ENCODE measurements around the gene PSMB10.
A peak's percentile ranks its signal among the peaks of the same experiment; 100 is the strongest.

Gene PSMB10

DNA sequence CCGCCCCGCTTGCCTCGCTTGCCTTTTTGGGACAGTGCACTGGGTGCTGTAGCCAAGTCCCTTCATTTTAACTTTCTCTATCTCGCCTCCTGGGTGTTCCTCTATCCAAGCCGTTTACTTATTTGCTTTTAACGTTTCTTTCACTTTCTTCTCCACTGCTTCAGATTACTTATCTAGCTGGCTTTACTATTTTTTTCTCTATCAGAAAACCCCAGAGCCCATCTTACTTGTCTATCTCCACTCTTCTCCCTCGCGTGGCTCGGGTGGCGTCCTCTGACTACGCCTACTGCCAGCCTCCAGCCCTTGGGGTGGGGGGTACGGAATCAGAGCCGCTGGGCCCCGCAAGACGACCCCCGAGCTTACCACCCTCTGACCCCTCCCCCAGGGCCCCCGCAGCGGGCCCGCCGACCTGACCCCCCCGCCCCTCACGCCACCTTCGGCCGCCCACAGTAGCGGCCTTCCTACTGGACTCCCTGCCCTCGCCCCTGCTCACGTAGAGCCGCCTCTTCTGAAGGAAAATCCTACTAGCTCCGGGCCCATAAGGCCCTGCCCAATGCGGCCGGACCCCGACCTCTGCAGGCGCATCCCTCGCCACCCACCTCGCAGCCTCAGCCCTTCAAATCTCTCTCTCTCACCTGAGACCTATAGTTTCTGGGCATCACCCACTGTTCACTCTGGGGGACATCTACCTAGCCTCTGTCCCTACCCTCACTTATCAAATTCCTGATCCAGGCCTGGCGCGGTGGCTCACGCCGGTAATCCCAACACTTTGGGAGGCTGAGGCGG lies 32.8 kb upstream of the PSMB10 start:
- Histone ChIP-seq H3K4me1 (ENCODE audit: control insufficient read depth in 1 of 2, insufficient read depth in 2 of 2, low read length in 2 of 2) (peaks cover 18 to 35% of the 10 kb centered on the region in 2 donors), H3K4me3 (ENCODE audit: low read depth in 1 of 2, low read length in 2 of 2) (peak overlapping the region; percentile 79 to 82), H3K9me3 (ENCODE audit: control insufficient read depth in 1 of 2, low read length in 2 of 2) (no peaks in the 10 kb centered on the region), H3K27ac (ENCODE audit: low read depth, low read length) (peak overlapping the region; percentile 78), H3K36me3 (ENCODE audit: control insufficient read depth in 1 of 2, insufficient read depth in 2 of 2, low read length in 2 of 2) (no peaks in the 10 kb centered on the region), H3K27me3 (ENCODE audit: control insufficient read depth in 1 of 2, insufficient read depth in 2 of 2, low read length in 2 of 2) (peaks cover 0 to 3% of the 10 kb centered on the region in 2 donors), H3K9ac (ENCODE audit: low read depth in 1 of 2, low read length in 2 of 2) (peak overlapping the region; percentile 66 to 76)

GRCh38 chr16:67968400-67969253 lies 32.0 kb upstream of the PSMB10 start, which contains the start of gene SLC12A4:
TSS of gene SLC12A4 (minus strand) at chr16:67968637. CDS start at chr16:67968553, 84 bp downstream.
- Histone ChIP-seq H3K36me3 (ENCODE audit: control insufficient read depth in 1 of 2, insufficient read depth in 2 of 2, low read length in 2 of 2) (no peaks in the 10 kb centered on the region), H3K4me1 (ENCODE audit: control insufficient read depth in 1 of 2, insufficient read depth in 2 of 2, low read length in 2 of 2) (peaks cover 19 to 43% of the 10 kb centered on the region in 2 donors), H3K9ac (ENCODE audit: low read depth in 1 of 2, low read length in 2 of 2) (peak within 1 kb of the TSS; percentile 72 to 89), H3K27ac (ENCODE audit: low read depth, low read length) (peak within 1 kb of the TSS; percentile 92), H3K27me3 (ENCODE audit: control insufficient read depth in 1 of 2, insufficient read depth in 2 of 2, low read length in 2 of 2) (peaks cover 0 to 3% of the 10 kb centered on the region in 2 donors), H3K9me3 (ENCODE audit: control insufficient read depth in 1 of 2, low read length in 2 of 2) (no peaks in the 10 kb centered on the region), H3K4me3 (ENCODE audit: low read depth in 1 of 2, low read length in 2 of 2) (peak within 1 kb of the TSS; percentile 79 to 82)

- Histone ChIP-seq H3K9me3 (ENCODE audit: control insufficient read depth in 1 of 2, low read length in 2 of 2) (no peaks in the 10 kb centered on the region), H3K36me3 (ENCODE audit: control insufficient read depth in 1 of 2, insufficient read depth in 2 of 2, low read length in 2 of 2) (no peaks in the 10 kb centered on the region), H3K4me3 (ENCODE audit: low read depth in 1 of 2, low read length in 2 of 2) (peak overlapping the region; percentile 71 to 79), H3K27ac (ENCODE audit: low read depth, low read length) (peak overlapping the region; percentile 92), H3K27me3 (ENCODE audit: control insufficient read depth in 1 of 2, insufficient read depth in 2 of 2, low read length in 2 of 2) (peaks cover 0 to 3% of the 10 kb centered on the region in 2 donors), H3K4me1 (ENCODE audit: control insufficient read depth in 1 of 2, insufficient read depth in 2 of 2, low read length in 2 of 2) (peaks cover 19 to 50% of the 10 kb centered on the region in 2 donors), H3K9ac (ENCODE audit: low read depth in 1 of 2, low read length in 2 of 2) (peak overlapping the region; percentile 72 to 89)
Measured at GRCh38 chr16:67967958-67968399, 31.3 kb upstream of the PSMB10 start.

GRCh38 chr16:67967183-67967957 lies 30.7 kb upstream of the PSMB10 start:
- H3K9ac ChIP-seq (ENCODE audit: low read depth in 1 of 2, low read length in 2 of 2) = peak overlapping the region; percentile 72 to 89
- H3K9me3 ChIP-seq (ENCODE audit: control insufficient read depth in 1 of 2, low read length in 2 of 2) = no peaks in the 10 kb centered on the region
- H3K27ac ChIP-seq (ENCODE audit: low read depth, low read length) = peak overlapping the region; percentile 92
- H3K27me3 ChIP-seq (ENCODE audit: control insufficient read depth in 1 of 2, insufficient read depth in 2 of 2, low read length in 2 of 2) = peaks cover 0 to 3% of the 10 kb centered on the region in 2 donors
- peaks cover 19 to 50% of the 10 kb centered on the region in 2 donors for H3K4me1 ChIP-seq (ENCODE audit: control insufficient read depth in 1 of 2, insufficient read depth in 2 of 2, low read length in 2 of 2)
- H3K4me3 ChIP-seq (ENCODE audit: low read depth in 1 of 2, low read length in 2 of 2) = peak overlapping the region; percentile 71 to 79
- peaks cover 0 to under 1% of the 10 kb centered on the region in 2 donors for H3K36me3 ChIP-seq (ENCODE audit: control insufficient read depth in 1 of 2, insufficient read depth in 2 of 2, low read length in 2 of 2)

GRCh38 chr16:67966549-67967182 lies 30.0 kb upstream of the PSMB10 start:
- H3K9me3 ChIP-seq (ENCODE audit: control insufficient read depth in 1 of 2, low read length in 2 of 2) = no peaks in the 10 kb centered on the region
- H3K9ac ChIP-seq (ENCODE audit: low read depth in 1 of 2, low read length in 2 of 2) = peak overlapping the region; percentile 72 to 89
- H3K27me3 ChIP-seq (ENCODE audit: control insufficient read depth in 1 of 2, insufficient read depth in 2 of 2, low read length in 2 of 2) = peaks cover 0 to 3% of the 10 kb centered on the region in 2 donors
- H3K27ac ChIP-seq (ENCODE audit: low read depth, low read length) = no peak overlapping the region
- peaks cover 19 to 56% of the 10 kb centered on the region in 2 donors for H3K4me1 ChIP-seq (ENCODE audit: control insufficient read depth in 1 of 2, insufficient read depth in 2 of 2, low read length in 2 of 2)
- H3K36me3 ChIP-seq (ENCODE audit: control insufficient read depth in 1 of 2, insufficient read depth in 2 of 2, low read length in 2 of 2) = peaks cover 0 to 7% of the 10 kb centered on the region in 2 donors
- peak overlapping the region; percentile 71 to 79 for H3K4me3 ChIP-seq (ENCODE audit: low read depth in 1 of 2, low read length in 2 of 2)

DNA sequence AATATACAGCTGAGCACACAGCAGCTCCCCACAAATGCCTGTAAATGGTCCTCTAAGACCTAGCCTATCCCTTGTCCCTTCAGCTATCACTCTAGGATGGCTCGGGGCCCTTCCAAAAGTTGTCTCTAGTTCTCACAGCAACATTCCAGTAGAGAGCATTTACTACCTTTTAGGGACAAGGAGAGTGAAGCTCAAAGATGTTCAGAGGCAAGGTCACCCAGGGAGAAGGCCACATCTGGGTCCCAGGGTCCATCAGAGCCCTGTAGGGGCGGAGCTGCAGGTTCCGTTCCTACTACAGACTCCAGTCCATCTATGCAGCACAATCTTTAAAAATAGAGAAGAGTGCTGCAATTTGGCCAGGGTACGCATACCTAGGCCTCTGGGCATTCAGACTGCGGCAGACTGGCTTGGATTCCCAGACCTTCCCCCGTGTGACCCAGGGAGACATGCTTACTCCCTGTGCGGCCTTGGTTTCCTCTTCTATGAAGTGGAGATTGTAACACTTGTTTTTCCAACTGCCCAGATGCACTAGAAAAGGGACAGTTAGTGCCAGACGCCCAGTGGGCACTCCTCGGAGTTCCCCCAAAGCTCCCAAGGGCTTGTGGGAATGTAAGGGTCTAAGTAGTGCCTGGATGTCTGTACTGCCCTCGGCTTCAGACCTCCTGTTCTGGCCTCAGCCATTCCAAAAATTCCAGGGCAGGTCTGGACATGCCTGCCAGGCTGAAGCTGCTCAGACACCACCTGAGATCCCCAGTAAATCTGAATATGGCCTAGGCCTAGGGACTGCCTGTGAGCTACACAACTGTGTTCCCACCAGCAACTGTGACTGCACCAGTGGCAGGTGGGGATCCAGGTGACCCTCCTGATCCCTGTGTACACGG lies 29.3 kb upstream of the PSMB10 start:
- Histone ChIP-seq H3K9ac (ENCODE audit: low read depth in 1 of 2, low read length in 2 of 2) (no peak overlapping the region), H3K9me3 (ENCODE audit: control insufficient read depth in 1 of 2, low read length in 2 of 2) (no peaks in the 10 kb centered on the region), H3K27me3 (ENCODE audit: control insufficient read depth in 1 of 2, insufficient read depth in 2 of 2, low read length in 2 of 2) (peaks cover 0 to 3% of the 10 kb centered on the region in 2 donors), H3K4me1 (ENCODE audit: control insufficient read depth in 1 of 2, insufficient read depth in 2 of 2, low read length in 2 of 2) (peaks cover 19 to 61% of the 10 kb centered on the region in 2 donors), H3K4me3 (ENCODE audit: low read depth in 1 of 2, low read length in 2 of 2) (peak overlapping the region; percentile 71 to 79), H3K27ac (ENCODE audit: low read depth, low read length) (no peak overlapping the region), H3K36me3 (ENCODE audit: control insufficient read depth in 1 of 2, insufficient read depth in 2 of 2, low read length in 2 of 2) (peaks cover 0 to 15% of the 10 kb centered on the region in 2 donors)

DNA sequence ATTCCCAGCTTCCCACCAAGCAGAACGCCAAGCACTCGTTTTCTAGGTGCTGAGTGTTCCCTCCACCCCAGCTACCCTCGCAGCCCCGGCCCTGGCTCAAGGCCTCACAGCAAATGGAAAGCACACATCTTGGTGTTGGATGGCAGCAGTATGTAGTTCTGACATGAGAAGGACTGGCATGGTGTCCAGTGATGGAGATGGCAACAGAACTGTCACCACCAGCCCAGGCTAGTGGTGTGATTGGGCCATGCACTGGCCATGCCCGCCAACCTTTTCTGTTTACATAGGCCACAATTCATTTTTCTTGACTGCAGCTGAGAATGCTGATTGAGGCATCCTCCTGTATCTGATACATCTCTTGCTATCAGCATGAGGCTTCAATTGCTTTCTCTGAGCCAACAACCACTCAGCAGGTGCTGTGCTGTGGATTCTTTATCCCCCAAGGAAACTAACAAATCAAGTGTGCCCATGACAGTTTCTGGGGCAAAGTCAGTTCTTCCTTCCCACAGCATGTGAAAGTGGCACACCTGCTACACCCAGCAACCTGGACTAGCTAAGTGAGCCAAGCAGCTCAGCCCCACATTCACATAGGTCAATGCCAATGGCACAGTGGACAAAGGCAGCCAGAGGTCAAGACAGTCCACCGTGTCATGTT lies 28.0 kb upstream of the PSMB10 start:
- Histone ChIP-seq H3K4me1 (ENCODE audit: control insufficient read depth in 1 of 2, insufficient read depth in 2 of 2, low read length in 2 of 2) (peaks cover 25 to 72% of the 10 kb centered on the region in 2 donors), H3K4me3 (ENCODE audit: low read depth in 1 of 2, low read length in 2 of 2) (no peak overlapping the region), H3K9ac (ENCODE audit: low read depth in 1 of 2, low read length in 2 of 2) (no peak overlapping the region), H3K27ac (ENCODE audit: low read depth, low read length) (no peak overlapping the region), H3K27me3 (ENCODE audit: control insufficient read depth in 1 of 2, insufficient read depth in 2 of 2, low read length in 2 of 2) (peaks cover 0 to 3% of the 10 kb centered on the region in 2 donors), H3K9me3 (ENCODE audit: control insufficient read depth in 1 of 2, low read length in 2 of 2) (no peaks in the 10 kb centered on the region), H3K36me3 (ENCODE audit: control insufficient read depth in 1 of 2, insufficient read depth in 2 of 2, low read length in 2 of 2) (peaks cover 3 to 24% of the 10 kb centered on the region in 2 donors)

- Histone ChIP-seq H3K27me3 (ENCODE audit: control insufficient read depth in 1 of 2, insufficient read depth in 2 of 2, low read length in 2 of 2) (peaks cover 0 to 3% of the 10 kb centered on the region in 2 donors), H3K9me3 (ENCODE audit: control insufficient read depth in 1 of 2, low read length in 2 of 2) (no peaks in the 10 kb centered on the region), H3K36me3 (ENCODE audit: control insufficient read depth in 1 of 2, insufficient read depth in 2 of 2, low read length in 2 of 2) (peaks cover 3 to 24% of the 10 kb centered on the region in 2 donors), H3K27ac (ENCODE audit: low read depth, low read length) (no peak overlapping the region), H3K4me3 (ENCODE audit: low read depth in 1 of 2, low read length in 2 of 2) (no peak overlapping the region), H3K9ac (ENCODE audit: low read depth in 1 of 2, low read length in 2 of 2) (no peak overlapping the region), H3K4me1 (ENCODE audit: control insufficient read depth in 1 of 2, insufficient read depth in 2 of 2, low read length in 2 of 2) (peaks cover 25 to 69% of the 10 kb centered on the region in 2 donors)
Measured at GRCh38 chr16:67963662-67964321, 27.1 kb upstream of the PSMB10 start.
